HG03558 (cell line): ENCODE results near the gene TBX4.
"Not testable (repeated sequence)": the region's sequence is repeated elsewhere in the genome, so short reads cannot be mapped to it uniquely, and the experiment has no call there.

ENCODE experiments used
- ATAC-seq: cut with Tn5 transposase; IDR thresholded peaks from one replicate; pipeline ENCODE4 v1.9.1; 2021; ENCODE audit warnings: moderate number of reproducible peaks; ENCODE audit not compliant: unreplicated experiment; ENCODE audit errors: extremely low read depth

The TBX4 gene

GRCh38 chr17:61479493-61480413 lies 27.5 kb downstream of the TBX4 start:
- ATAC-seq = no peak

GRCh38 chr17:61480414-61480807 lies 28.2 kb downstream of the TBX4 start:
- no peak for ATAC-seq

- ATAC-seq = no peak
These were observed 29.2 kb downstream of the TBX4 start for GRCh38 chr17:61481421-61481820.

- no peak for ATAC-seq
These were observed 30.2 kb downstream of the TBX4 start for GRCh38 chr17:61482467-61482866.

DNA sequence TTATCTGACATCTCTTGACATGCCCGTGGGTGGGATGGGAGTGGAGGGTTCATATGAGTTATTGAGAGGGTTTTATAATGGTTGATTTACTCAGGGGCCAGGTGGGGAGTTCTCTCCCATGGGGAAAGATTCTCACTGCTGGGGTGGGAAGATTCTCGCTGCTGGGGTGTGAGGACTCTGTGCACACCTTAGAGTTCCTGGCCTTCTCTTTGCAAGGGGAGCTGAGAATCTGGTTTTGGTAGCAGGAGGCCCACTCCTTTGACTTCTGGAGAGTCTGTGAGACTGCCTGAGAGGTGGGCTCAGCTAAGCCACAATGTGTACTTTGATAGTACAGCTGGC lies 31.5 kb downstream of the TBX4 start:
- ATAC-seq = no peak

- ATAC-seq = no peak
These were observed 32.0 kb downstream of the TBX4 start for GRCh38 chr17:61484174-61484573.

GRCh38 chr17:61485067-61485775 lies 33.0 kb downstream of the TBX4 start:
- ATAC-seq = no peak

DNA sequence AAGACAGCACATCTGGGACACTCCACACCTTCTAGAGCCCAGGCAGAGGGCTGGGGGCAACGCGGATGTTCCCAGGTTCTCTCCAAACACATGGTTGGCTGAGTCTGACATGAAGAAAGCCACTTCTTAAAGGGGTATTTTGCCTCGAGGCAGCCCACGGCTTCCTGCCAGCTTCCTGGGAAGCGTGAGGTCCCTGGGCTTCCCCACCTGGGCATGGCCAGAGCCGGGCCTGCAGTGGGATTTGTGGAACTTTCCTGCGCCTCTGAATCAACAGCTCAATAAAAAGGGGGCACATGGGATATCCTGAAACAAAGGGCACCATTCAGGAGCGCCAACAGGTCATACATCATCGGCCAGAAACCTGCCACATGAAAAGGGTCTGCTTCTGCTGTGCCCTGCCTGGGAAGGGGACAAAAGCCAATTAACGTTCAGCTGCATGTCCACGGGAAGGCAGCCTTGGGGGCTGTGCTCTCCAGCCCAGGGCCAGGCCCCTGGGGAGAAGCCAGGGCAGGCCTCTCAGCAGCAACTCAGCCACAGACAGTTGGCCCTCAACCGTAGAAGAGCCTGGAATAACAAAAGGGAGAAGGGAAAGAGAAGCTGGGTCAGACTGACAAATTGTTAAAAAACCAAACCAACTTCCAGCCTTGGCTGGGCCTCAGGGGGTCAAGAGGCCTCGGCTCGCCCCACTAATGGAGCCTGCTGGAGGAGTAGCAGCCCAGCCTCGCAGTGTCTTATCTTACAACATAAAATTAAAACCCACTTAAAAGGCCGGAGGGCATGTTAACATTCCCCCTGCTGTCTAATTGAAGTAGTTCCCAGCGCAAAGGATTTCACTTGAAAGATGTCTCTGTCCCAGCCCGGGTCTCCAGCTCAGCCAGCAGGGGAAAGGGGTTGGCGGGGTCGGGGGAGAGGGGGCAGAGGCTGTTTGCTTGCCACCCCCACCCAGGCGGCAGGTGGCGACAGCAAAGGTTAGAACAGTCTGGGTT lies 34.2 kb downstream of the TBX4 start:
- ATAC-seq = no peak

- no peak for ATAC-seq
These were observed 35.2 kb downstream of the TBX4 start for GRCh38 chr17:61487161-61487988.

DNA sequence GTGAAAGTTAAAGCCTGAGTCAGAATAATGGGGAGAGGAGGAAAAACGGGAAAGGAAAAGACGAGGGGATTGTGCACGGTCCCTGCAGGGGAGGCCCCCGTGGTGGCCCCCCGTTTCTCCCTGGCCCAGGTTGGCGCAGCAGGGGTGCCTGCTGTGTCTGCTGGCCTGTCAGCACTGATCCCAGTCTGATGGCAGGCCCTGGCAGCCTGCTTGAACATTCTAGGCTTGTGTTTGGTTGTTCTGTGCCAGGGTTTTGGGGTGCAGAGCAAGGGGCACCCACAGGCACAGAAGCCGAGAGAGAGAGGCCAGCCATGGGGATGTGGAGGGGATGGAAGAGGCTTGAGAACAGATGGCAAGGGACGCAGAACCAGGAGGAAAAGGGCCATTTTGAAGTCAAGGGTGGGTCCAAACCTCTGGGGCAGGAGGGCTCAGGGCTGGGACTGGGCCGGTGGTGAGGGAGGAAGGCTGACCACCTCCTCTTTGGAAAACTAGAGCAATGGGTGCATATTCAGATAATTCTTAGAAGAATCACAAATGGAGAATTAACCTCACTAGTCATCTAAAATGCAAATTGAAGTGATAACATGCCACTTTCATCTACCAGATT lies 35.9 kb downstream of the TBX4 start:
- no peak for ATAC-seq

- ATAC-seq = no peak
These were observed 36.9 kb downstream of the TBX4 start for GRCh38 chr17:61488878-61489718.

DNA sequence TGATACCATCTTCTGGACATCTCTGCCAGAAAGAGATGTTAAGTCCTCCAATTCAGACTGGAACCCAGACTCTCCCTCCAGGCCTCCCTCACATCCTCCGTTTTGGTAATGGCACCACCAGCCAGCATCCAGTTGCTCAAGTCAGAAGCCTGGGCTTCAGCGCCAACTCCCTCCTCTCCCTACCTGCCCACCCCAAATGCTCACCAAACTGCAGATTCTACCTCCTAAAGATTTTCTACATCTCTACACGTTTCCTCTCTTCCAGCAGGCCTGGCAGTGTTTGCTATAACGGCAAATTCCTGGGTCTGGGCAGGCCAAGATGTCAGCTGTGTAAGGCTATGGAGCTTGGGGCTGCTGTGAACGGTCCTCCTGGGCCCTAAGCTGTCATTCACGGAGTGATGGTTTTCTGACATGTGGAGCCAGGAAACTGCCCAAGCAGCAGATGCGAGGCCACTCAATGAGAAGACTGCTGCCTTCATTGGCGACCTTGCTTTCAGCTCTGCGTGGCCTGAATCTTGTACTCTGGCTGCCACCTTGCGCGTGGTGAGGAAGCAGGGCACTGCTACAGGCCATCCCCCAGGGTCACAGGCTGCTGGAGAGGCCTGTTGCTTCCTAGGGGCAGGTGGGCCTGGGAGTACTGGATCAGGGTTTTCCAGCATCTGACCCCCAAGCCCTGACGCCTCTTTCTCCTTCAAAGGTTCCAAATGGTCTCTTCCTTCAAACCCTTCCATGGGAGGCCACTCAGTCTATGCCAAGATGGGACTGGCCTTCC lies 37.7 kb downstream of the TBX4 start:
- no peak for ATAC-seq

- no peak for ATAC-seq
These were observed 38.3 kb downstream of the TBX4 start for GRCh38 chr17:61490540-61490975.

- ATAC-seq = no peak
These were observed 39.8 kb downstream of the TBX4 start for GRCh38 chr17:61491981-61492380.

DNA sequence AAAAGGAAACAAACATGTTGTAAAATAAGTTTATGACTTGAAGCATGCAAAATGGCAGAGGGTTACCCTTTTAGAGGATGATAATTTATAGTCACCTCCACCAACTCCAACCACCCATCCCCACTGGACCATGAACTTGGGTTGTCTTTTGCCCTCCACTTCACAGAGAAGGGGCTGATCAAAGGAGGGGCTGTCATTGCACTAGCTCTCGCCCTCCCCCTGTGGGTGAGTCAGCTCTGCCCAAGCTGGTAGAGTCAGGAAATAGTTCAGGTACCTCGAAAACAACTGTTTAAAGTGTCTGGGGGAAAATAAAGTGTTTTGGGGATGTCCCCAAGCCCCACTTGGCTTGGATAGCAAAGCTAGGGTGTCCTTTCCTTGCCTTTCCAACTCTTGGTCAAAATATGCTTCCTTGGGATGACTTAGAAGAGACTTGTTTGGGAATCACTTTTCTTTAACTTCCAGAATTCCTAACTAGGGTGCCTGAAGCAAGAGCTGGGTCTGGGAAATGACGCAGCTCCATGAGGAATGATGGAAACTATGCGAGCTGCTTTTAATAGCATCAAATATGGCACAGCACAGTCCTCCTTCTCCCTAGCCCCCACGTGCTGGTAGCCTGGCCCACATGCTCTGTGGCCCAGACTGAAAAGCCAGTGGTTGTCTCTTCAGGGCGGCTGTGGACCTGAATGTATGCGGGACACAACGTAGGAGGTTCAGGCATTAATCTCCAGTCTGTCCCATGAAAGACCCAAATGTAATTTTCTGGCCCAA lies 40.7 kb downstream of the TBX4 start:
- ATAC-seq = no peak

DNA sequence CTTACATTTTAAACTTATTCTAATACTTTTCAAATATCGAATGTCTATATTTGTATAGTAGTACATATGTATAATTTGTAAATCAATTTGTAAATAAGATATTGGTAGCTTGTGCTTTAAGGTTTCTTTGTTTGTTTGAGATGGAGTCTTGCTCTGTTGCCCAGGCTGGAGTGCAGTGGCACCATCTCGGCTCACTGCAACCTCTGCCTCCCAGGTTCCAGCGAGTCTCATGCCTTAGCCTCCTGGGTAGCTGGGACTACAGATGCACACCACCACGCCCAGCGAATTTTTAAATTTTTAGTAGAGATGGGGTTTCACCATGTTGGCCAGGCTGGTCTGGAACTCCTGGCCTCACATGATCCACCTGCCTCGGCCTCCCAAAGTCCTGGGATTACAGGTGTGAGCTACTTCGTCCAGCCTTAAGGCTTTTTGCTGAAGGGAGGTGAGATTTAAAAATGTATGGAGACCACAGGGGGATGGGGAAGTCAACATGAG lies 41.7 kb downstream of the TBX4 start:
- not testable (repeated sequence) for ATAC-seq
